ENCODE data around the gene SMIM3. TPM values are rescaled to one million over a fixed set of nuclear protein-coding genes. Genes with fewer than 3 reads are reported as not detected.

SMIM3 gene
- total and polyA plus RNA-seq, 2 of the 4 experiments (the other 2 are of a cell fraction) = 37.5 to 53.4 TPM

GRCh38 chr5:150780816-150781221, 2.3 kb downstream of the SMIM3 start (continued):
- TF ChIP-seq RFX5 (IDR thresholded peaks at IDR 0.05; ENCODE audit: low read depth, low read length) (no peak), MXI1 (IDR thresholded peaks at IDR 0.05; ENCODE audit: borderline replicate concordance, low read depth, low read length) (no peak), POLR2A (IDR thresholded peaks at IDR 0.05; ENCODE audit: low read depth, low read length) (no peak), CHD1 (IDR thresholded peaks at IDR 0.05; ENCODE audit: low read depth, low read length) (no peak), CEBPB (IDR thresholded peaks at IDR 0.05; ENCODE audit: low read depth, low read length) (peak; percentile 97)

Data from IMR-90 (cell line).